HG02981 (cell line): ENCODE results near the gene IL10.
"Not testable (repeated sequence)": the region's sequence is repeated elsewhere in the genome, so short reads cannot be mapped to it uniquely, and the experiment has no call there.

ENCODE experiments used
- ATAC-seq: cut with Tn5 transposase; IDR thresholded peaks from one replicate; pipeline ENCODE4 v1.9.1; 2021; ENCODE audit warnings: mild to moderate bottlenecking, moderate library complexity; ENCODE audit not compliant: unreplicated experiment

The IL10 gene

DNA sequence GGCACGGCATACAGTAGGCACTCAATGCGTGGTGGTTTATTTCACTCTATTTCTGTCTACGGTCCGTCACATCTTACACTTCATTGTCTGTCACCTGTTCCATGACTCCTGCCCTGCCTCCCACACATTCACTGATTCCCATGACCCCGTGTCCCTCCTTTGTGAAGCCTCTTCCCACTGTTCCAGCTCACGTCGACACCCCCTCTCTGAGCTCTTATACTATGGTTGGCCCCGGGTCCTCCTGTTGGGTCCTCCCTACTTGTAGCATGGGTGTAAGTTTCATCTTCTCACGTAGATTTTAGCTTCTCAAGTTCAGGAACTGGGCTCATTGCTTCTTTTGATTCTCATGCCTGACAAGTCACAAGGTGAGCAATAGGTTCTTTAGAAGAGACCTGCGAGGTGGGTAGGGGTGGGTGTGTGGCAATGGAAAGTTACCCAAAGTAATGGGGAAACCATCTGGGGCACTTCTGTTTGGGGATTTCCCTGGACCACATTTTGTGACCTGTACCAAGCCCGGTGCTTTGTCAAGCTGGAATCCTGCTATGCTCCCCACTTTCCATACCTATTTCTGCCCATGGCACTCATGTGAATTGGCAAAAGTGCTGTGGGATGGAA lies 22.1 kb upstream of the IL10 start:
- no peak for ATAC-seq

GRCh38 chr1:206793620-206794019 lies 21.3 kb upstream of the IL10 start:
- no peak for ATAC-seq

GRCh38 chr1:206792939-206793607 lies 20.8 kb upstream of the IL10 start:
- ATAC-seq: no peak

- ATAC-seq: no peak
Observed at GRCh38 chr1:206790502-206791250, 18.4 kb upstream of the IL10 start.

DNA sequence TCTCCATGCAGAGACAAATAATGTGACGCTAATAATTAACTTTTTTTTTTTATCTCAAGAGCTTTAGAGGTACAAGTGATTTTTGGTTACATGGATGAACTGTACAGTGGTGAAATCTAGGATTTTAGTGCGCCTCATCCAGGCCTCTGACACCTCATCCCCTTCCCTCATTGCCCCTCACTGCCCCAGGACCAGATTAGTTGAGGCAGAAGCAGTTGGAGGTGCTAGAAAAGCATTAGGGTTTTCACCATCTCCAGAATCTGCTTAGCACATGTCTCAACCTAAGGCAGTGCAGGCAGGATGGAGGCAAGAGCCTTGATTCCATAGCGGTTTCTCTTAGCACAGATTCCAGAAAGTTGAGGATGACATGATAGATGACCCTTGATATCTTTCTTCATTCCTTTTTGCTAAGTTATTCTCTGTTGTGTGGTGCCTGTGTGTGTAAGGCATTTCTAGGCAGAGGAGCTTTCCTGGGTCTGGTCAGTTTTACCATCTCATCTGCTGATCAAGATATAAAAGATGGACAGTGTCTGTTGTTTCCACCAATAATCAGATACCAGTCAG lies 16.3 kb upstream of the IL10 start:
- no peak for ATAC-seq

DNA sequence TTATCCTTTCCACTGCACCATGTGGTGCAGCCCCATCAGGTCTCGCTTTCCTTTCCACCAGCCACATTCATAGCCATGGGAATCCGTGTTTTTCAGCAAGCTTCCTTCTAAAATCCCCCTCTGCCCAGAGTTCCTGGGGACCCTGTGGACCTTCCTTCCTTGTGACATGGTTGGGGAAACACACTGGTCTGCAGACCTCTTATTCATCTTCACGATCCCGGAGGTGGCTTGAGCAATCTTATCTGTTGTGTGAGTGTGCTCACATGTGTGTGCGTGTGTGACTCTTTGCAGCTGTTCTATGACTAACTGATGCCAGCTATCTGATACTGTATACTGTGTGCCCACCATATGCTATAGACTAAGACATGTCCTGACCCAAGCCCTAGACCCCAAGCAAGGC lies 15.6 kb upstream of the IL10 start:
- ATAC-seq: no peak

- ATAC-seq: peak; percentile 31
Observed at GRCh38 chr1:206786212-206786886, 14.1 kb upstream of the IL10 start.

- no peak for ATAC-seq
Observed at GRCh38 chr1:206785182-206785765, 13.0 kb upstream of the IL10 start.

- ATAC-seq: peak; percentile 58
Observed at GRCh38 chr1:206784471-206784903, 12.2 kb upstream of the IL10 start.

DNA sequence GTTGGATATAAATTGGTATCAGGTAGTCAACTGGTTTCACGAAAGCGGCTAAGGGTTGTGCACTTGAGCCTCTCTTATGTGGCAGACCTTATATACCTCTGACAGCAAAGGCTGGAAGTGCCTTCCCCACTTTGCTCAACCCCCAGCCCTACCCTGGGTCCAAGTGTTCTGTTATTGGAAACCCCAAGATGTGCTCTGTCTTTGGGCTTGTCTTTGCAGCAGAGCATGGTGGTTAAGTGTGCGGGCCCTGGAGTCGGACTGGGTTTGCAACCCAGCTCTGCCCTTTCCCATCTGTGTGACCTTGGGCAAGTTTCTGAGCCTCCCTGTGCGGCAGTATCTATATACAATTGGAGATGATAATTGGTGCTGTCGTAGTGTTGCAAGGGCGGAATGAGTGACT lies 11.2 kb upstream of the IL10 start:
- ATAC-seq: no peak

DNA sequence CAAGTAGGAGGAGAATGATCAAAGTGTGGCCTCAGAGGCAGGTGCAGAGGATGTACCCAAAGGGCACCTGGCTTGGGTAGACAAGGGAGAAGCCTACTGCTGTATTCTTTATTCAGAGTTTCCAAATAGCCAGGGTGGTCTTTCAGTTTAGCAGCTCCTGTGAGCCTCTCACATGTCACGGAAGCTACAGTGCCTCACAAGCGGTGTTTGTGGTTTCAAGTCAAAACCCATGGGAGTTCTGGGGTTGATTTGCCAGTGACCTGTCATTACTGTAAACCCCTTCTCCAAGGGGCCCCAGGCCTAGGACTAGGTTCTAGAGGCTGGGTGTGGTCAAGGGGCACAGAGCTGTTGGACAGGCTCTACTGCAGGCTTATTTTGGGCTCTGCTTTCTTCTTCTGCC lies 10.2 kb upstream of the IL10 start:
- ATAC-seq: peak; percentile 58

DNA sequence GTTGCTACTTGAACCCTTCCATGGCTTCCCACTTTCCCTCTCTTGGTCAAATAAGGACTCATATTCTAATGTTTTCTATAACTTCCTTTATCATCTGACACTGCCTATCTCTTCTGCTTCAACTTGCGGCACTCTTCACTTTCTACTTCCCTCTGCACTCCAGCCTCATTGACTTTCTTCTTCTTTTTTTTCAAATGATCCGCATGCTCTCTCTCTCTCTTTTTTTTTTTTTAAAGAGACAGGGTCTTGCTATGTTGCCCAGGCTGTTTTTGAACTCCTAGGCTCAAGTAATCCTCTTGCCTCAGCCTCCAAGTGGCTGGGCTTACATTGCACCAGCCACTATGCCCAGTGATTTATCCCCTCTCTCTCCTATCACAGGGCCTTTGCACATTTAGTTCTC lies 7.3 kb upstream of the IL10 start:
- no peak for ATAC-seq

DNA sequence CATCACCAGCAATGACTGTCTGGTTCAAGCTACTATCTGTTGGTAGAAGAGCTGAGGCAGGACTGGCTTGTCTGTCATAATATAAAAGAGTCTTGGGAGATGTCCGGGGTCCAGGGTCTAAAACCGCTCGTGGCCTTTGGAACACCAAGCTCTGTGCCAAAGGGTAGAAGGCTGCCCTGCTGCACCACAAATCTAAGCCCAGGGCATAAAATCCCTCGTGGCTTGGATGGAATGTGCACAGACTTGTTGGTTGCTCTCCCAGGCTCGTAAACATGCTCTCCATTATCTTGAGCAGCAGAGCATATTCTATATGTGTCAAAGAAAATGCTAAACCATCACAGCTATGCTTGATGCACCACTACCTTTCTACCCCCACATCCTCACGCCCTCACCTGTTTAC lies 6.6 kb upstream of the IL10 start:
- ATAC-seq: not testable (repeated sequence)

DNA sequence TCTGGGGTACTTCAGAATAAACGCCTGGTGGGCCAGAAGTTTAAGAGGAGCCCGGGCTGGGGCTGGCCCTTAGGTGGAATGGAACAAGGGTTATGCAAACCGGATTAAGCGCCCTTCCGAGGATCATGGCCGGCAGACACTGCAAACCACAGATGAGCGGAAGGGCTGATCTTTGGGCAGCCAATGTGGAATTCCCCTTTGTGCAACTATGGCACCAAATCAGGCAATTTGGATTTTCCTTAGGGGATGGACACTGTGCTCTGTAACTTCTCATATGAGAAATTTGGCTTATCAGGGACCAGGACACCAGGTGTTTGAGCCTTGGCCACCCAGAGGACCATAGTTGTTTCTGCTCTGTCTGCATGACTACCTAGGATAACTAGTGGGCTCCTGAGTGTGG lies 5.7 kb upstream of the IL10 start:
- no peak for ATAC-seq

- ATAC-seq: no peak
Observed at GRCh38 chr1:206776229-206776628, 3.9 kb upstream of the IL10 start.

GRCh38 chr1:206774093-206774492 lies 1.8 kb upstream of the IL10 start:
- ATAC-seq: no peak

GRCh38 chr1:206771338-206771692 lies 979 bp downstream of the IL10 start:
- ATAC-seq: no peak

GRCh38 chr1:206770531-206771337 lies 1.6 kb downstream of the IL10 start, which contains the start of gene IL19:
IL19 (plus strand) TSS chr1:206770773; CDS start chr1:206836663, 65,890 bp downstream.
- ATAC-seq: no peak

- ATAC-seq: peak; percentile 72
Observed at GRCh38 chr1:206769304-206769731, 3.0 kb downstream of the IL10 start.
